GM12865 (cell line): Measurements from ENCODE around the gene FRMPD4.
A peak's percentile ranks its signal among the peaks of the same experiment; 100 is the strongest.

Experiments used
- DNase-seq: peaks from one replicate; pipeline ENCODE4 v3.0.0; 2010; ENCODE audit warnings: low read depth
- H3K4me3 ChIP-seq: 2 replicates; pipeline ENCODE4 v1.5.1; 2011; ENCODE audit warnings: mild to moderate bottlenecking, low read depth, low read length, control low read depth
- TF ChIP-seq, protein P1 (sequence below): IDR thresholded peaks from 2 replicates; pipeline ENCODE4 v1.5.1; 2011; ENCODE audit warnings: low read length, control low read depth, low read depth, inconsistent platforms; ENCODE audit not compliant: insufficient read depth; ENCODE audit errors: missing control alignments

The FRMPD4 gene

GRCh38 chrX:12138361-12139313, at the start of gene FRMPD4:
Gene FRMPD4, plus strand, starts transcription at chrX:12138473. Its CDS starts 499 bp downstream, at chrX:12138972.
- H3K4me3 ChIP-seq: no peak within 1 kb of the TSS
- TF ChIP-seq, protein P1, sequence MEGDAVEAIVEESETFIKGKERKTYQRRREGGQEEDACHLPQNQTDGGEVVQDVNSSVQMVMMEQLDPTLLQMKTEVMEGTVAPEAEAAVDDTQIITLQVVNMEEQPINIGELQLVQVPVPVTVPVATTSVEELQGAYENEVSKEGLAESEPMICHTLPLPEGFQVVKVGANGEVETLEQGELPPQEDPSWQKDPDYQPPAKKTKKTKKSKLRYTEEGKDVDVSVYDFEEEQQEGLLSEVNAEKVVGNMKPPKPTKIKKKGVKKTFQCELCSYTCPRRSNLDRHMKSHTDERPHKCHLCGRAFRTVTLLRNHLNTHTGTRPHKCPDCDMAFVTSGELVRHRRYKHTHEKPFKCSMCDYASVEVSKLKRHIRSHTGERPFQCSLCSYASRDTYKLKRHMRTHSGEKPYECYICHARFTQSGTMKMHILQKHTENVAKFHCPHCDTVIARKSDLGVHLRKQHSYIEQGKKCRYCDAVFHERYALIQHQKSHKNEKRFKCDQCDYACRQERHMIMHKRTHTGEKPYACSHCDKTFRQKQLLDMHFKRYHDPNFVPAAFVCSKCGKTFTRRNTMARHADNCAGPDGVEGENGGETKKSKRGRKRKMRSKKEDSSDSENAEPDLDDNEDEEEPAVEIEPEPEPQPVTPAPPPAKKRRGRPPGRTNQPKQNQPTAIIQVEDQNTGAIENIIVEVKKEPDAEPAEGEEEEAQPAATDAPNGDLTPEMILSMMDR: no peak
- no peak for DNase-seq

DNA sequence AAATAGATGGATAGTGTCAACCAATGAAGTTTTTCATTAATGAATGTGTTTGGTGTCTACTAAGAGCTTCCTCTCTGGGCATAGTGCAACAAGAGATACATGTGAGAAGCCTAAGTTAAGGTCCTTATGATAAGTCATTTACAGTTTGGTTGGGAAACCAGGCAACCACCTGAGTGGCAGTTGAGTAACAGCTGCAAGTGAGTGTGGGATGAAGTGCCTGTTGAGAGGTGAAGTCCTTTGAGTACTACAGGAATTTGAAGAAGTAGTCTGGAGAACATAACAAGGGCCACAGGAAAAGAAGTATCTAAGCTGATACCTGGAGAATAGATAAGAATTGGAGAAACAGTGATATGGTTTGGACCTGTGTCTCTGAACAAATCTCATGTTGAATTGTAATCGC, 48.5 kb upstream of the FRMPD4 start:
- no peak for DNase-seq
- no peak overlapping the region for H3K4me3 ChIP-seq
- TF ChIP-seq, protein P1: no peak

- H3K4me3 ChIP-seq: no peak overlapping the region
- TF ChIP-seq, protein P1: no peak
- DNase-seq: no peak
Observed at GRCh38 chrX:12113321-12113720, 25.0 kb upstream of the FRMPD4 start.

DNA sequence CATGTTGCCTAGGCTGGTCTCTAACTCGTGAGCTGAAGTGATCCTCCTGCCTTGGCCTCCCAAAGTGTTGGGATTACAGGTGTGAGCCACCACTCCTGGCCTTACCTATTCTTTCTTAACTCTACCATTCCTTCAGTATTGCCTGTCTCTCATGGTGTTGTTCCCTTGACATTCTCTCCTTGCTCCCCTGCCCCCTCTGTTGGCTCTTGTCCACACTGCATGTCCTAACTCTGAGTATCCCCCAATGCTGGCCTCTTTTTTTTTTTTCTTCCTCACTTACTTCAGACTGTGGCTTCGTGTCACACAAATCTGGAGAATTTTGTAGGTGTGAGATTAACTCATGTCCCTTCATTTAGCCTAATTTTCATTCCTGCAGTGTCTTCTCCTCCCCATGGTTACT, 22.9 kb upstream of the FRMPD4 start:
- TF ChIP-seq, protein P1: peak; percentile 18
- no peak overlapping the region for H3K4me3 ChIP-seq
- no peak for DNase-seq

DNA sequence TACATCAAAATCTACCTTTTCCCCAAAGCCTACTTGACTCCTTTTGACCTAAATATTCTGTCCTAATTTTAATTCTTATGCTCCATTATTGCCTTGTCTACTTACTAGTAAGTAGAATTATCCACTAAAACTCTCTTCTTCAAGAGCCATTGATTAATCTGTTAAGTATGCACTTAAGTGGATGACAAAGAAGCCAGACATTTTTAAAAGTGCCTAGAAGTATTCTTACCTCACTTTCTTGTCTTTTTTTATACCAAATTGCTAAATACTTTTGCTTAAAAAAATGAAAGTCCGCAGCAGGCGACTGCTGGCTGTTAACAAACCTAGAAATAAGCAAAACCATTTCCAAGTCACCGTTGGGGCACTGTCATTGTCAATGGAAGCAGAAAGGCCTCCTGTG, 20.1 kb upstream of the FRMPD4 start:
- TF ChIP-seq, protein P1: no peak
- no peak overlapping the region for H3K4me3 ChIP-seq
- no peak for DNase-seq

DNA sequence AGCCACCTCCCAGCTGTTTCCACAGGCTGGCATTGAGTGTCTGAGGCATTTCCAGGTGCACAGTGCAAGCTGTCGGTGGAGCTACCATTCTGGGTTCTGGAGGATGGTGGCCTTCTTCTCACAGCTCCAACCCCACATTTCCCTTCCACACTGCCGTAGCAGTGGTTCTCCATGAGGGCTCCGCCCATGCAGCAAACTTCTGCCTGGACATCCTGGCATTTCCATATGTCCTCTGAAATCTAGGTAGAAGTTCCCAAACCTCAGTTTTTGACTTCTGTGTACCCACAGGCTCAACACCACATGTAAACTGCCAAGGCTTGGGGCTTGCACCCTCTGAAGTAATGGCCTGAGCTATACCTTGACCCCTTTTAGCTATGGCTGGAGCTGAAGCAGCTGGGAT, 10.3 kb upstream of the FRMPD4 start:
- TF ChIP-seq, protein P1: no peak
- H3K4me3 ChIP-seq: no peak overlapping the region

More for the DNA sequence above, 10.3 kb upstream of the FRMPD4 start:
- no peak for DNase-seq
